Endothelial cell of umbilical vein (primary cell): ENCODE data around the gene MPP3.

Experiments
- EZH2 ChIP-seq: IDR thresholded peaks from 2 replicates; pipeline ENCODE4 v1.6.1; 2012; ENCODE audit warnings: borderline replicate concordance, low read depth, mild to moderate bottlenecking, moderate library complexity, low read length, inconsistent platforms; ENCODE audit not compliant: severe bottlenecking
- JUN ChIP-seq: IDR thresholded peaks from 2 replicates; pipeline ENCODE4 v1.6.1; 2011; ENCODE audit warnings: borderline replicate concordance, low read depth; ENCODE audit not compliant: insufficient read length, insufficient read depth
- MYC ChIP-seq: IDR thresholded peaks from one replicate; pipeline ENCODE4 v1.6.1; 2011; ENCODE audit warnings: mild to moderate bottlenecking, low read depth, low read length
- POLR2A ChIP-seq: IDR thresholded peaks from 2 replicates; pipeline ENCODE4 v1.6.1; 2012; ENCODE audit warnings: low read depth, mild to moderate bottlenecking, control low read depth, low read length
- POLR2AphosphoS5 ChIP-seq: IDR thresholded peaks from 2 replicates; pipeline ENCODE4 v1.6.1; 2012; ENCODE audit warnings: low read depth, mild to moderate bottlenecking, control low read depth, low read length, moderate library complexity; ENCODE audit not compliant: insufficient read depth
- TF ChIP-seq, protein P1 (sequence below), 2 donors: IDR thresholded peaks; 1 replicate in 1 of 2; 2 replicates in 1 of 2; pipeline ENCODE4 v1.5.1; 2011; ENCODE audit warnings: low read length in 2 of 2, mild to moderate bottlenecking in 2 of 2, moderate library complexity in 2 of 2, control low read depth in 1 of 2, inconsistent platforms in 1 of 2, low read depth in 1 of 2; ENCODE audit not compliant: insufficient read depth in 1 of 2; ENCODE audit errors: extremely low read depth in 1 of 2
- TF ChIP-seq, protein P2 (sequence below): IDR thresholded peaks from 2 replicates; pipeline ENCODE4 v1.6.1; 2011; ENCODE audit not compliant: insufficient read depth, insufficient read length

GRCh38 chr17:43844241-43844640 lies 11.3 kb upstream of the MPP3 start:
- TF ChIP-seq POLR2AphosphoS5 (no peak), EZH2 (no peak), POLR2A (no peak), JUN (no peak), MYC (no peak)
- TF ChIP-seq, protein P1, sequence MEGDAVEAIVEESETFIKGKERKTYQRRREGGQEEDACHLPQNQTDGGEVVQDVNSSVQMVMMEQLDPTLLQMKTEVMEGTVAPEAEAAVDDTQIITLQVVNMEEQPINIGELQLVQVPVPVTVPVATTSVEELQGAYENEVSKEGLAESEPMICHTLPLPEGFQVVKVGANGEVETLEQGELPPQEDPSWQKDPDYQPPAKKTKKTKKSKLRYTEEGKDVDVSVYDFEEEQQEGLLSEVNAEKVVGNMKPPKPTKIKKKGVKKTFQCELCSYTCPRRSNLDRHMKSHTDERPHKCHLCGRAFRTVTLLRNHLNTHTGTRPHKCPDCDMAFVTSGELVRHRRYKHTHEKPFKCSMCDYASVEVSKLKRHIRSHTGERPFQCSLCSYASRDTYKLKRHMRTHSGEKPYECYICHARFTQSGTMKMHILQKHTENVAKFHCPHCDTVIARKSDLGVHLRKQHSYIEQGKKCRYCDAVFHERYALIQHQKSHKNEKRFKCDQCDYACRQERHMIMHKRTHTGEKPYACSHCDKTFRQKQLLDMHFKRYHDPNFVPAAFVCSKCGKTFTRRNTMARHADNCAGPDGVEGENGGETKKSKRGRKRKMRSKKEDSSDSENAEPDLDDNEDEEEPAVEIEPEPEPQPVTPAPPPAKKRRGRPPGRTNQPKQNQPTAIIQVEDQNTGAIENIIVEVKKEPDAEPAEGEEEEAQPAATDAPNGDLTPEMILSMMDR (IDR thresholded peaks at IDR 0.05; ENCODE audit: extremely low read depth in 1 of 2, insufficient read depth in 1 of 2, low read depth in 1 of 2, low read length in 2 of 2) = no peak
- TF ChIP-seq, protein P2, sequence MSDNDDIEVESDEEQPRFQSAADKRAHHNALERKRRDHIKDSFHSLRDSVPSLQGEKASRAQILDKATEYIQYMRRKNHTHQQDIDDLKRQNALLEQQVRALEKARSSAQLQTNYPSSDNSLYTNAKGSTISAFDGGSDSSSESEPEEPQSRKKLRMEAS = no peak
